Muscle of back (tissue), 11 donors: ENCODE results near the gene DNM3. TPM values are rescaled to one million over a fixed set of nuclear protein-coding genes. Genes with fewer than 3 reads are reported as not detected.
A peak's percentile ranks its signal among the peaks of the same experiment; 100 is the strongest.

ENCODE experiments used
- DNase-seq, 3 donors: peaks; one replicate each; pipeline versions ENCODE4 v3.0.0 to v3.0.0-alpha.2; 2013
- polyA plus RNA-seq, 10 donors: library from polyadenylated mRNA; unstranded; fragments of 120-200 nt; gene quantifications; one replicate each; pipeline ENCODE4 v1.2.1, GENCODE V29; 2013; ENCODE audit not compliant: insufficient read length in 10 of 10

The DNM3 gene
- polyA plus RNA-seq, 10 donors: 2.8 to 7.2 (median 4.7) TPM

- peak in 1 of 3 donors; percentile 5 for DNase-seq
These were observed 27.0 kb downstream of the DNM3 start for GRCh38 chr1:171868217-171868803.

- DNase-seq: no peak
These were observed 27.8 kb downstream of the DNM3 start for GRCh38 chr1:171869097-171869496.

- DNase-seq: no peak
These were observed 30.6 kb downstream of the DNM3 start for GRCh38 chr1:171871848-171872247.

GRCh38 chr1:171872430-171872829 lies 31.1 kb downstream of the DNM3 start:
- no peak for DNase-seq

GRCh38 chr1:171873664-171874063 lies 32.4 kb downstream of the DNM3 start:
- DNase-seq: no peak

GRCh38 chr1:171877701-171878100 lies 36.4 kb downstream of the DNM3 start:
- no peak for DNase-seq

- no peak for DNase-seq
These were observed 38.3 kb downstream of the DNM3 start for GRCh38 chr1:171879556-171879955.

- DNase-seq: no peak
These were observed 40.1 kb downstream of the DNM3 start for GRCh38 chr1:171881442-171881841.

- no peak for DNase-seq
These were observed 42.6 kb downstream of the DNM3 start for GRCh38 chr1:171883849-171884248.

GRCh38 chr1:171884475-171884874 lies 43.2 kb downstream of the DNM3 start:
- DNase-seq: no peak

- DNase-seq: no peak
These were observed 48.8 kb downstream of the DNM3 start for GRCh38 chr1:171890131-171890530.

- DNase-seq: no peak
These were observed 55.8 kb downstream of the DNM3 start for GRCh38 chr1:171896936-171897703.

- peak in 2 of 3 donors; percentile 2 to 38 for DNase-seq
These were observed 57.6 kb downstream of the DNM3 start for GRCh38 chr1:171898941-171899340.

- no peak for DNase-seq
These were observed 58.5 kb downstream of the DNM3 start for GRCh38 chr1:171899838-171900237.

GRCh38 chr1:171901245-171901644 lies 59.9 kb downstream of the DNM3 start:
- no peak for DNase-seq

GRCh38 chr1:171902527-171902926 lies 61.2 kb downstream of the DNM3 start:
- no peak for DNase-seq

GRCh38 chr1:171904778-171905450 lies 63.6 kb downstream of the DNM3 start:
- no peak for DNase-seq

GRCh38 chr1:171909711-171910110 lies 68.4 kb downstream of the DNM3 start:
- no peak for DNase-seq

GRCh38 chr1:171910786-171911185 lies 69.5 kb downstream of the DNM3 start:
- DNase-seq: no peak

GRCh38 chr1:171911506-171911905 lies 70.2 kb downstream of the DNM3 start:
- DNase-seq: peak in 1 of 3 donors; percentile 9

GRCh38 chr1:171912509-171913175 lies 71.3 kb downstream of the DNM3 start:
- peak in 2 of 3 donors; percentile 7 to 11 for DNase-seq

- peak; percentile 4 to 8 (median 6) for DNase-seq
These were observed 72.1 kb downstream of the DNM3 start for GRCh38 chr1:171913385-171913784.
